Mucosa of gallbladder (tissue), 1 donor: Measurements from ENCODE around the gene NRSN2. TPM values are rescaled to one million over a fixed set of nuclear protein-coding genes. Genes with fewer than 3 reads are reported as not detected.

Source experiments
- DNase-seq: peaks from one replicate; pipeline ENCODE4 v3.0.0-alpha.2; 2020; ENCODE audit warnings: low spot score
- total RNA-seq: library from RNA; stranded (reverse); gene quantifications from one replicate; pipeline ENCODE4 v1.2.1, GENCODE V29; 2021
- donor health status: DM: no; HTN: no; CAD: no.

The NRSN2 gene, protein sequence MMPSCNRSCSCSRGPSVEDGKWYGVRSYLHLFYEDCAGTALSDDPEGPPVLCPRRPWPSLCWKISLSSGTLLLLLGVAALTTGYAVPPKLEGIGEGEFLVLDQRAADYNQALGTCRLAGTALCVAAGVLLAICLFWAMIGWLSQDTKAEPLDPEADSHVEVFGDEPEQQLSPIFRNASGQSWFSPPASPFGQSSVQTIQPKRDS
- 30.5 TPM for total RNA-seq

DNA sequence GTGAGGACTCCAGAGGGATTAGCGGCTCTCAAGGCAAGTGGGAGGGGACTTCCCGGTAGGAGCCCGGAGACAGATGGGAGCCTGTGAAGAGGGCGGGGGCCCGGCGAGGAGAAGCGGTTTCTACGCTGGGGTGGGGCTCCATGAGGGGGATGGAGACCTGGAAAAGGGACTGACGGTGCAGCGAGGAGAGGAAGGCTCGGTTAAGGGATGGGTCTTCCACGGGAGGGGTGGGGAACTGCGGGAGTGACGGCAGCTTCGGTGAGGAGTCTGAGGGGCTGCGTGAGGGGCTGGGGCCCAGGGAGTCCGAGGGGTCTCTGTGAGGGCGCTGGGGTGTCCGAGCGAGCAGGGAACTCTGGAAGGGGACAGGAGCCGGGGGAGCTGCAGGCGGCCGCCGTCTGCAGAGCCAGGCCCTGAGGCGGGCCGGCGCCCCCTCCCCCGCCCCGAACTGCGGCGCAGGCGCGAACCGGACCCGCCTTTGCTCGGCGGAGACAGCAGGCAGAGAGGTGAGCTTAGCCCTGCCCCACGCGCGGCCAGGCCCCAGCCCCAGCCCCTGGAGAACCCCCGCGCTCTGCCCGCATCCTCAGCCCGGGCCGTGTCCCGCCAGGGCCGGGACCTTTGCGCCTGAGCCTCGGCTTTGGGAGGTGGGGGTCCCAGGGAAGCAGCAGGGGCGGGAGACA is at the start of gene NRSN2:
Gene NRSN2 (plus strand): TSS at position 472 of the 677 bp plus-strand sequence. CDS start 2,533 bp downstream, outside the sequence.
- DNase-seq = peak; percentile 33

DNA sequence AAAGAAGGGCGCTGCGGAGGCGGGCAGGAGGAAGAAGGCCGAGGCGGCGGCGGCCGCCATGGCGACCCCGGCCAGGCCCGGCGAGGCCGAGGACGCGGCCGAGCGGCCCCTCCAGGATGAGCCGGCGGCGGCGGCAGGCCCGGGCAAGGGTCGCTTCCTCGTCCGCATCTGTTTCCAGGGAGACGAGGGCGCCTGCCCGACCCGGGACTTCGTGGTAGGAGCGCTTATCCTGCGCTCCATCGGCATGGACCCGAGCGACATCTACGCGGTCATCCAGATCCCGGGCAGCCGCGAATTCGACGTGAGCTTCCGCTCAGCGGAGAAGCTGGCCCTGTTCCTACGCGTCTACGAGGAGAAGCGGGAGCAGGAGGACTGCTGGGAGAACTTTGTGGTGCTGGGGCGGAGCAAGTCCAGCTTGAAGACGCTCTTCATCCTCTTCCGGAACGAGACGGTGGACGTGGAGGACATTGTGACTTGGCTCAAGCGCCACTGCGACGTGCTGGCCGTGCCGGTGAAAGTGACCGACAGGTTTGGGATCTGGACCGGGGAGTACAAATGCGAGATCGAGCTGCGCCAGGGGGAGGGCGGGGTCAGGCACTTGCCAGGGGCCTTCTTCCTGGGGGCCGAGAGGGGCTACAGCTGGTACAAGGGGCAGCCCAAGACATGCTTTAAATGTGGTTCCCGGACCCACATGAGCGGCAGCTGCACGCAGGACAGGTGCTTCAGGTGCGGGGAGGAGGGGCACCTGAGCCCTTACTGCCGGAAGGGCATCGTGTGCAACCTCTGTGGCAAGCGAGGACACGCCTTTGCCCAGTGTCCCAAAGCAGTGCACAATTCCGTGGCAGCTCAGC is 48.8 kb upstream of the NRSN2 start:
- DNase-seq = peak; percentile 60

DNA sequence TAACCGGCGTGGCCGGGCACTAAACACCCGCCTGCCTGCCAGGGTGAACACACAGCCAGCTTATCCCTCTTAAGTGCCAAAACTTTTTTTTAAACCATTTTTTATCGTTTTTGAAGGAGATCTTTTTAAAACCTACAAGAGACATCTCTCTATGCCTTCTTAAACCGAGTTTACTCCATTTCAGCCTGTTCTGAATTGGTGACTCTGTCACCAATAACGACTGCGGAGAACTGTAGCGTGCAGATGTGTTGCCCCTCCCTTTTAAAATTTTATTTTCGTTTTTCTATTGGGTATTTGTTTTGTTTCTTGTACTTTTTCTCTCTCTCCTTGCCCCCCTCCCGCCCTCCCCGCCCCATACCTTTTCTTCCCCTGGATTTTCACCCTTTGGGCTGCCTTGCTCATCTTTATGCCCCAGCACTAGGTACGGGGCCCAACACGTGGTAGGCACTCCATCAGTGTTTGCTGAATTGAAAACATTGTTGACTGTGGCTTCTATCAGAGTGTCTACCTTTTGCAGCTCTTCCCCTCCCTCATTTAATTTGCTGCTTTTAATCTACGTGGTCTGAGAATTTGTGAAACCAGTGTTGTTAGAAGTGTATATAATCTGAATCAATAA is 48.0 kb upstream of the NRSN2 start:
- no peak for DNase-seq

DNA sequence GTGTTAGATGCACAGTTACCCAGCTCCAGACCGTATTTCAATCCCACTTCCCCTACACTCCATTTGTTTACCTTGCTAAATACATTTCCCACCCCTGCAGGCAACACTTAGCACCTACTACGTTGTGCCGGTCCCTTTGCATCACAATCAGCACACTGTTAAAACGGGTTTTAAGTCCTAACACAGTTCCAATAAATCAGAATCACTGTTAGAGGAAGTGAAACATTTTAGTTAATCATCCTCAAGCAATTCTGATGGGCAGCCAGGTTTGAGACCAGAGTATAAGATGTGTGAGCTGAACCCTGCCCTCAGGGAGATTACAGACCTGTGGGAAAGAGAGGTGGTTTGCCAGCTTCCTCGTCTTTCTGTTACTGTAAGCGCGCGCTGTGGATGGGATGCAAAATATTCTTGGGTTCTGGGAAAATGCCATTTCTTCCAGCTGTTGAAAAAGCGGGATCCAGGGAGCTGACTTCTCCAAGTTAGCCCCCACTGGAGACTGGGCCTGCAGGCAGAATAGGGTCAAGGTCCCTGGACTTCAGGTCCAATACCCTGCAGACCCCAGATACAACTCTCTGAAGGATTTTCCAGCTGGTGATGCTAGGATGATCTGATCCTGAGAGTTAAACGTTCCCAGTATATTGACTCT is 46.4 kb upstream of the NRSN2 start:
- DNase-seq = no peak

DNA sequence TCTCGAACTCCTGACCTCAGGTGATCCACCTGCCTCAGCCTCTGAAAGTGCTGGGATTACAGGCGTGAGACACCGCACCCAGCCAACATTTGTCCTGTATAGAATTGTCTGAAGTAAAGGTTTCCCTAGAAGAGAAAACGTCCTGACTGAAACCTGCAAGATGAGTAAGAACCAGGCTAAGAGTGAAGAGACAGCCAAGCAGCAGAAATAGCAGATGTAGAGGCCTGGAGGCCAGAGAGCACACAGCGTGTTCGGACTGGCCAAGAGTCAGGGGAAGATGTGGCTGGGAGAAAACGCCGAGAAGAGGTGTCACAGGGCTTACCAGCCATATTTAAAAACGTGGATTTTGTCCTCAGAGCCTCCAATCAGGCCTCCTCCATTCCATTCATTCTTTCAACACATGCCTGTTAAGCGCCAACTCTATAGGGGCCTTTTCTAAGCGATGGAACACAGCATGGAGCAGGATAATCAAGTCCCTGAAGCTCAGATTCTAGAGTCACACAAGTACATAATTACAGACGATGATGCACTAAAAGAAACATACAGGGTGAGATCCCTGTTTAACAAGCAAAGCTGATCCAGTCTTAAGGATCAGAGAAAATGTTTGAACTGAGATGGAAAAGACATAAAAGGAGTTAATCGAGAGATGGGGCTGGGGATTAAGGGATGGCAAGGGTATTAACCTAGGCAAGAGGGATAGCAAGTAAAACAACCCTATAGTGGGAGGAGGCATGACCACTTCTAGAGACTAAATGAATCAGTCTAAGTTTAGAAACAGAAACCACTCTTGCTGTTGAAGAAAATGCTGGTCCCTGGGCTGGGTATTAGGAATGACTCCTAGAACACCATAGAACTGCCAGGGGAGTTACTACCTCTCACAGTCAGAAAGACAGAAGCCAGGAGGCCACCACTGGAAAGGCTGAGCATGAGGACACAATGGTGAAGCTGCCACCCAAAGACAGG is 44.7 kb upstream of the NRSN2 start:
- DNase-seq = no peak

DNA sequence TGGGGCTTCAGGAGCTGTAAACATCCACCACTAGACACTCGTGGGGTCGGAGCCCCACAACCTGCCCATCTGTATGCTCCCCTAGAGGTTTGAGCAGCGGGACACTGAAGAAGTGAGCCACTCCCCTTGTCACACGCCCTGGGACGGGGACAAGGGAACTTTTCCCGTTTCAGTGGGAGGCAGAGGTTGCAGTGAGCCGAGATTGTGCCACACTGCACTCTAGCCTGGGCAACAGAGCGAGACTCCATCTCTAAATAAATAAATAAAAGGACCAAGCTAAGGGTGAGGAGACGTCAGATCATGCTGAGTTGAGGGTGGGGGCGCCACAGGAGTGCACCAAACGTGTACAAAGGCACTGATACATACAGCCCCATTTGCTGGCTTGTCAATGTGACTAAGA is 41.2 kb upstream of the NRSN2 start:
- no peak for DNase-seq

DNA sequence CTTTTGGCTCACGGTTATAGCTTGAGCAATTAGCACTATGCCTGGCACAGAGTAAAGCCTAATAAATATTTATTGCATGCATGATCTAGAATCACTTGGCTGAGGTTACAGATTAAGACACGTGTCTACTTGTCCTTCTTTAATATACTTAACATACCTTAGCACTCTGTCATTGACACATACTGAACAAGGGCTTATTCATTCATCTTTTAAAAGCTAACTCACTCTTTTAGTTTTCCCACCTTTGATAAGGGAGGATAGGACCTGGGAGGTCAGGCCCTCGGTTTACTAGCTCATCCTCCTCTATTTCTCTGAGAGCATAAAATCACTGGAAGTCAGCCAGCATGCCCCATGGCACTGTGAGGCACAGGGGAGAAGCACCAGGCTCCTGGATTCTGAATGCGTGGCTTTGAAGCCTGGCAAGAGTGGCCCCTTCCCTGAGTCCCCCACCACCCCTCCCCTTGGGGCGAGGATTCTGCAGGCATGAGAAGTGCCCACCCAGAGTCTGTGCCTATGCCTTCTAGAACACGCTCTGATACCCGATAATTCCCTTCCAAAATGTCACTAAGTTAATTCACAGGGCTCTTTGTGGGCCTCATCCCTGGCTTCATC is 38.4 kb upstream of the NRSN2 start:
- DNase-seq = no peak

DNA sequence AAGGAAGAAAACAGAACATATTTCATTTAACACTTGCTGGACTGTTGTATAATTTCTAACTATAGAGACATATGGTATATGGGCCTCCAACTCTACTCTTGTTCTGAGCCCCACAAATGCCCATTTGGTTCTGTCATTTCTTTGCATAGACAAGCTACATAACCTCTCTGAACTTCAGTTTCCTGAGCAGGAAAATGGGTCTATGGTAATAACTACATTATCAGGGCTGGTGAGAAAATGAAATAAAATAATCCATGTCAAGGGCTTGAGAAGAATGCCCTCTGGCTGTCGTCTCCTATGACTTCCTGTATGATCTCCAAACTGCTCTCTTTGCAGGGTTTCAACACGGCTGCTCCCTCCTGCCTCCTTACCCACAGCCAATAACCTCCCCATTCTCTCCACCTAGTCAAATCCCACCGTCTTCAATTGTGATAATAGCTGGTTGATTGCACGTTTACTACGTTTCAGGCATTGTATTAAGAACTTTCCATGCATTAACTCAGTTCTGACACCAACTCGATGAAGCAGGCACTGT is 37.5 kb upstream of the NRSN2 start:
- no peak for DNase-seq

DNA sequence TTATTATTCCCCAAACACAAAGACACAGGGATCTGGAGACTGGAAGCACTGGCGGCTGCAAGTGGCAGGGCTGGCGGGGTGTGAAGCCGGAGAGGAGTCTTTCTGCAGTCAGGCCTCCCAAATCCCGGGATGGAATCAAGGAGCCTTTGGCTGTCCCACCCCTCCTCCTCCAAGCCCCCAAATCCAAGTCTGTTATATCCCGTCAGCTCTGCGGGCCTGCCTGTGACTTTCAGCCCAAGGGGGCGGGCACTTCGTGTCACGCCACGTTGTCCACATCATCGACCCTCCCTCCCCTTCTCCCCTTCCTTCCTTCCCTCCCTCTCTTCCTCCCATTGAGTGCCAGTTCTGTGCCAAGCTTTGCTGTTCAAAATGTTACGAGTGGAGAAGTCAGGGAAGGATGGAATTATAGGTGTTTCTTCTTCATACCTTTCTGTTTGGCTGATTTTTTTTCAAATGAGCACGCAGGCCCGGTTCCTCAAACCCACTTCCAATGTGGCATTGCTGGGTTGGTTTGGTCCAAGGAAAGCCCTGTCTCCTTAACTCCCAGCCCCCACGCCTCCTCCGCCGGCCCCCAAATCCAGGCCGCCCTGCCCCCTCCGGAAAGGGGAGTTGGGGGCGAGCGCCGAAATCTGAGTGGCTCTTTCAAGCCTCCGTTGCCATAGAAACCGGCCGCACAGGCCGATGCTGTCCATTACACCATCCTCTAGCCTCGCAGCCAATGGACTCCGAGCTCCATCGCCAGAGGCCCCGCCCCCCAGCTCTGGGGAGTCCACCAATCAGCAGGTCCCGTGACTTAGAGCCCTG is 36.9 kb upstream of the NRSN2 start:
- DNase-seq = peak; percentile 98

DNA sequence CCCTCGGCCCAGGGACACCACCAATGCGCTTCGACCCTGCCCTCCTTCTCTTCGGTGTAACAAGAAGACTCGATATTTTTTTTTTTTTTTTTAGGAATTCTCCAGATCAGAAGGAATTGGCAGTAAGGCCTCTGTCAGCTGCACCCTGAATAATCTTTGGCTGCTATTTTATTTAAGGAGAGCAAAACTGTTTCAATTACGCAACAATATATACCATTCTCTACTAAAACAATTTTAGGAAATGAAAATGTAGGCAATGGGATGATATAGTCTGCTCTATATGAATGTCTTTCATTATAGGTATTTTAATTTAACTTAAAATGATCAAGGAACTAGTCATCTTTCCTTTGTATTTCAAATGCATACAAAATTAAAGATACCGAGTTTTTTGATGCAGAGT is 36.3 kb upstream of the NRSN2 start:
- no peak for DNase-seq

DNA sequence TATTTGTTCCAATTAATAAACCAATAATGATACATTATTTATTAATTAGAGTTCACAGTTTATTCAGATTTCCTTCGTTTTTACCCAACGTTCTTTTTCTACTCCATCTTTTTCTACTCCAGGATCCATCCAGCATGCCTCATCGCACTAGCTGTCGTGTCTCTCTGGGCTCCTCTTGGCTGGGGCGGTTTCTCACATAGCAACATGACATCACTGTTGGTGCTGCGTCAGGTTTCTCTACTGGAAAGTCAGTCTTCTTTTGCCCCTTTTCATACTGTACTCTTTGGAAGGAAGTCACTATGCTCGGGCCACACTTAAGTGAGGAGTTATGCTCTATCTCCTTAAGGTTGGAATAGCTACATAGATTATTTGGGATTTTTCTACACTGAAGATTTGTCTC is 35.3 kb upstream of the NRSN2 start:
- no peak for DNase-seq

DNA sequence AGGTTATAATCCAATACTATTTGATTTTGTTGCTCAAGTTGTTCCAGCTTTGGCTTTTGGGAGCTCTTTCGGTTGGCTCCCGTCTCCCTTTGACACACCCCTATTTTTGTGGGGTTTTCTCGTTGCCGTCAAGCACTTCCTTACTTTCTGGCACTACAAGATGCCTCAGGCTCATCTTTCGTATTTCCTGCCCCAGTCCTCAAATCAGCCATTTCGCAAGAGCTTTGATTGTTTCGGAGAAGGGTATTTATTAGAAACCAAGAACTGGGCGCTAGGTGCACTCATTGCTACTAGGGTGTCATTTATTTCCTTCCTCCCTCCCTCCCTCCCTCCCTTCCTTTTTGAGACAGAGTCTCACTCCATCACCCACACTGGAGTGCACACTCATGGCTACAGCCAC is 34.8 kb upstream of the NRSN2 start:
- no peak for DNase-seq

DNA sequence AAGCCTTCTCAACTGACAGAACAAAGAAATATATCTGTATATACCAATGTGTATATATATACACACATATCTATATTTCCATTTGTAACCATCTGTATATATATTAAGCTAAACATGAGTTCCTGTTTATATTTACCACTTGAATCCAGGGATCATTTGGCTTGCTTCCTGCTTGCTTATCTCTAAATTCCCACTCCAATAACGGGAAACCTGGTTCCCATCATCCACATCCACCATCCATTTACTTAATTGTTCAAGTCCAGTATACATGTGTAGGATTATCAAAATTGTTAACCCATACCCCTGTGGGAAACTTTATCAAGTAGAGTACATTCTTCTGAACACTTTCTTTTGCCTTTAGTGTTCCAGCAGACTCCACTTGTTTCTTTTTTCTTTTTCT is 34.0 kb upstream of the NRSN2 start:
- no peak for DNase-seq

DNA sequence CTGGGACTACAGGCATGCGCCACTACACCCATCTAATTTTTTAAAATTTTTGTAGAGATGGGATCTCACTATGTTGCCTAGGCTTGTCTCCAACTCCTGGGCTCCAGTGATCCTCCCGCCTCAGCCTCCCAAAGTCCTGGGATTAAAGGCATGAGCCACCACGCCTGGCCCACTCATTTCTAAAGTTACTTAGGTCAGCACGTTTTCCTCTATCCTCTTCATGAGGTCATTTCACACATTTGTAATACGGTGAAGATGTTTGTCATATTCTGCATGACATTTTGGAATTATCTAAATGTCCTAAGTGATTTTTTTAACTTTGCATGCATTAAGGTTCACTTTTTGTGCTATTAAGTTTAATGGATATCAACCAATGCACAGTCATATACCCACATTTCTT is 33.5 kb upstream of the NRSN2 start:
- no peak for DNase-seq

DNA sequence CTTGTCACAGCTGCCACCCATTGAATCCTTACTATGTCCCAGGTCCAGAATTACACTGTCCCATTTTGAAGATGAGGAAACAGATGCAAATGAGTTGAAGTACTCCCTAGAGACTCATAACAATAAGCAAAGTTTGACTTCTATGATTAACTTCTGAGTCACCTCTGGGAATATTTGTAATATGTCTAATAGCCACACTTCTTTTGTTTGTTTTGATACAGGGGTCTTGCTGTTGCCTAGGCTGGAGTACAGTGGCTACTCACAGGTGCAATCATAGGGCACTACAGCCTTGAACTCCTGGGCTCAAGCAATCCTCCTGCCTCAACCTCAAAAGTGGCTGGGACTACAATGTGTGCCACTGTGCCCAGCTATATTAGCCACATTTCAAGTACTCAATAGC is 33.0 kb upstream of the NRSN2 start:
- no peak for DNase-seq

DNA sequence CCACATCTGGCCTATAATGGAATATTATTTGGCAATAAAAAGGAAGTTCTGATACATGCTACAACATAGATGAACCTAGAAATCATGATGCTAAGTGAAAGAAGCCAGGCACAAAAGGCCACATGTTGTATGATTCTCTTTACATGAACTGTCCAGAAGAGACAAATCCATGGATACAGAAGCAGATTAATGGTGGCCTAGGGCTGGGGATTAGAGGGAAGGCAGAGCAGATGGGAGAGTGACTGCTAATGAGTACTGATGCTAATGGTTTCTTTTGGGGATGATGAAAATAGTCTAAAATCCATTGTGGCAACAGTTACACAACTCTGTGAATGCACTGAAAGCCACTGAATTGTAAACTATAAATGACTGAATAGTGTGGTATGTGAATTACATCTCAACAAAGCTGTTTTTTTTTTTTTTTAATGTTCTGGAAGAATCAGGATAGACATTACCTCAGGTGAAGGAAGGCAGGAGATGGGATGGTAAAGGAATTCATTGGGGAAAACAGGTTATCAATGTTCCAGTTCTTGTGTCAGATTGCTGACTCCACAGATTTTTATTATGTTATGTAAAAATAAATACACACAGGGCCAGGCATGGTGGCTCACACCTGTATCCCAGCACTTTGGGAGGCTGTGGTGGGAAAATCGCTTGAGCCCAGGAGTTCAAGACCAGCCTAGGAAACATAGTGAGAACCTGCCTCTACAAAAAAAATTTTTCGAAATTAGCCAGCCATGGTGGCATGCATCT is 30.4 kb upstream of the NRSN2 start:
- no peak for DNase-seq

DNA sequence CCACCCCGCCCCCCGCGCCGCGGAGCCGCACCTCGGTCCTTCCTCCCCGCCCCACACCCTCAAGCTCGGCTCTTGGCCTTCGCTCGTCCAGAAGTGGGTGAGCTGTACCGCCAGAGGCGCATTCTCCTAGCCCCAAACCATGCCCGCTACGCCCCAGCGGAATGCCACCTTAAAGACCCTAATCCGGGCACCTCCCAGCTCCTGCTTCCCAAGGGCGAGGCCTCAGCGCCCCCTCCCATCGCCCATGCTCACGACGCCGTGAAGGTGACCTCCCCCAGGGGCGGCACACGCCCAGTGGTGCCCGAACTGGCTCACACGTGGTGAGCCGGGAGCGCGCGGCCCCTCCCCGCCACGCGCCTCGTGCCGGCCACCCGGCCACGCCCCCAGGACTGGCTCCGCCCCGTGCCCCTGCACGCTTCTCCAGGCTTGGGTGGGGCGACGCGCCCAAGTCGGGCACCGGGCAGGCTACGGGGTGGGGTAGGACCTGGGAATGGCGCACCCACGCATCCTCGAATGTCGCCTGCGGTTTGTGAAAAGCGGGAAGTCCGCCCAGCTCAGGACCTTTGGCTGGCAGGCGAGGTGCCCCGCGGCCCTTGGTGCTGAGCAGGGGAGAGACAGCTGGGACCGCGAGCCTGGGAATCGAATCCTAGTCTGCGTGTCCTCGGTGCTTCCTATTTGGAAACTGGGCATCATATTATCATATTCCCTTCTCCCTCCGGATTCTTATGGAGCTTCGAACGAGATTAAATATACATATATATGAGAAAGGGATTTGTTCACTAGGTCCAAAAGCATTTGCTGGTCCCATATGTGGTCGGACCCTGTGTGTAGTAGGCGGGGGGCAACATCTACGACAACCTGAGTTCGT is 22.5 kb upstream of the NRSN2 start:
- DNase-seq = peak; percentile 89
